SK-N-DZ (cell line): ENCODE data around the gene PTBP1.

Experiments used
- DNase-seq: peaks from one replicate; pipeline ENCODE4 v3.0.0-alpha.2; 2015; ENCODE audit warnings: low spot score

The PTBP1 gene

DNA sequence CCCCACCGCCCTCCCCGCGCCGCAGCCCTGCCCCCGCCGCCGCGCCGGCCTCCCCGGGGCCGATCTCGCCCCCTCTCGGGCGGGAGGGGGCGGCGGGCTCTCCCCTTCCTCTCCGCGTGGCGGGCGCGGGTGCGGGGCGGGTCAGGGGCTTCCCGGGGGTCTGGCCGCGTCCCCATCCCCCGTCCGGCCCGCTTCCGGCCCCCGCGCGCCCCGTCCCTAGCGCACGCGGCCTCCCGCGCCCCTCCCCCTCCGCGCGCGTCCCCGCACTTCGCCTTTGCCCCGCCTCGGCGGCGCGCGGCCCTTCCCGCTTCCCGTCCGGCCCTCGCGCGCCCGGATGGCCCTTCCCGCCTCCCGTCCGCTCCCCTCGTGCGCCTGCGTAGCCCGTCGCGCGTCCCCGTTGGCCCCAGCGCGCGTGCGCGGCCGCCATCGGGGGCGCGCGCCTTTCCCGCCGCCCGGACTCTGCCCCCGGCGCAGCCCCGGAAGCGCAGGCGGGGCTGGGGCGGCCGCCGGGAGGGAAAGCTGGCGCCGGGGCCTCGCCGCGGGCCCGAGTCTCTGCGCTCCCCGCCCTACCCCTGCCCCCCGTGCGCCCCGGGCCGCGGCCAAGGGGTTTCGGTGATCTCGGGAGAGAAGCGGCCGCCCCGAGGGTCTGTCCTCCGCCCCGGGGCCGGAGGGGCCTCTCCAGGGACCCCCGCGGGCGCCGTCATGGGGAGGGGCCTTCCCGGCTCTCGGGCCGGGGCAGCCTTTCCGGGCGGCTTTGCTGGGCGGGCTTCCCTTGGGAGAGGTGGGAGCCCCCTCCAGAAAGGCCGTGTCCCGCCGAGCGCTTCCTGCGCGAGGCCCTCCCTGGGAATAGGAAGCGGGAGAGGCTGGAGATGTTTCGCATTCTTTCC is 519 bp downstream of the PTBP1 start:
- DNase-seq: peak; percentile 86

DNA sequence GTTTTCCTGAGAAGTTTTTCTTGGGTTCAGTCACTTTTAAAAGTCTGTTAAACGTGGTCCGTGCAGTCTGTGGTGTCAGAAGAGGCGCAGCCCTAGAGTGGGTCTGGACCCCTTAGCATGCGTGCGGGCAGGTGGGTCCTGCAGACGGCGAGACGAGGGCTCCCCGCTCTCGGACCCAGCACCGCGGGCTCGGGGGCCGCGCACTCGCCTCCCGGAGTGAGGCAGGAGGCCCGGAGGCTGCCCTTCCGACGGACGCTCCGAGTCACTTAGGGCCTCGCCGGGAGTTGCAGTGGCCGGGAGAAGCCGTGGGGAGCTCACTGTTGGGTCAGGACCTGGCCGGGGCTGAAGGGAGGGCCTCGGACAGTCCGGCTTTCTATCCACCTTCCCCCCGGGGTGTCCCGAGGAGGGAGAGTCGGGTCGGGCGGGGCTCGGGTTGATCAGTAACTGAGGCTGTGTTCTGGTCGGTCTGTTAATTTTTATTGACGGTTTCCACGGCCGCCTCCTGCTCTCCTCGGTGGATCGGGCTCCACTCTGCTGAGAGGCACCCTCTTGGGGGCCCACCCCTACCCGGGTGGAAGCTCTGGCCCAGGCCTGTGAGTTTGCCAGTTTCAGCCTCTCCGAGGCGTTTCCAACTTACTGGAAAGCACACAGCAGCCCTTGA is 1.3 kb downstream of the PTBP1 start:
- no peak for DNase-seq

DNA sequence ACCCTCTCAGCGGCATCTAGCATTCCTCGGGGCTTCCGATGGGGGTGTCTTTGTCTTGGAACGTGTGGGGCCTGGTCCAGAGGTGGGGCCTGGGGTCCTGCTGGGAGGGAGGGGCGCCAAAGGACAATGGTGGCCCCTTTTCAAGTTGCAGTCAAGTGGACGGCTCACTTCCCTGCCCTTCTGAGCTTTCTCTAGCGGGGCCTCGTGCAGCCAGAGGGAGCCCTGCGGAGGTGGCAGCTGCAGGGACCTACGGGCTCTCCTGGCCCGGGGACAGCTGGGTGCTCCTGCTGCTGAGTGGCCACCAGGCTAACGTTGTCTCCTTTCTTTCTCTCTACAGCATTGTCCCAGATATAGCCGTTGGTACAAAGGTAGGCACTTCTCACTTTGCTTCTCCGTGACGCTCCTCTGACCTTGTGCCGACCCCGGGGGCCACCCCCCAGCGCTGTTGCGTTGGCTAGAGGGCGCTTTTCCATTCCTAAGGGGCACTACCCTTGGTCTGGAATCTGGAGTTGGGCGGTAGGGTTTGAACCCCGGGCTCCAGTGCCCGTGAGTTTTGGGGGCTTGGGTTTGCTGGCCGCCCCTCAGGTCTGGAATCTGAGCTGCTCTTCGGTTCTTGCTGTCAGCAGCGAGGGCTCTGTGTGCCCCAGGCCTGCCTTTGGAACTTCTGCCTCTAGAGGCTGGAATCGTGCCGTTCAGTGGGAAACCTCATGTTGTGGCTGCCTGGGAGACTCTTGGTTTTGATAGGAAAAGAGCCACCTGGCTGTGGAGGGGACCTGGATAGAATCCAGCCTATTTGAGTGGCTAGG is 2.0 kb downstream of the PTBP1 start:
- peak; percentile 58 for DNase-seq

DNA sequence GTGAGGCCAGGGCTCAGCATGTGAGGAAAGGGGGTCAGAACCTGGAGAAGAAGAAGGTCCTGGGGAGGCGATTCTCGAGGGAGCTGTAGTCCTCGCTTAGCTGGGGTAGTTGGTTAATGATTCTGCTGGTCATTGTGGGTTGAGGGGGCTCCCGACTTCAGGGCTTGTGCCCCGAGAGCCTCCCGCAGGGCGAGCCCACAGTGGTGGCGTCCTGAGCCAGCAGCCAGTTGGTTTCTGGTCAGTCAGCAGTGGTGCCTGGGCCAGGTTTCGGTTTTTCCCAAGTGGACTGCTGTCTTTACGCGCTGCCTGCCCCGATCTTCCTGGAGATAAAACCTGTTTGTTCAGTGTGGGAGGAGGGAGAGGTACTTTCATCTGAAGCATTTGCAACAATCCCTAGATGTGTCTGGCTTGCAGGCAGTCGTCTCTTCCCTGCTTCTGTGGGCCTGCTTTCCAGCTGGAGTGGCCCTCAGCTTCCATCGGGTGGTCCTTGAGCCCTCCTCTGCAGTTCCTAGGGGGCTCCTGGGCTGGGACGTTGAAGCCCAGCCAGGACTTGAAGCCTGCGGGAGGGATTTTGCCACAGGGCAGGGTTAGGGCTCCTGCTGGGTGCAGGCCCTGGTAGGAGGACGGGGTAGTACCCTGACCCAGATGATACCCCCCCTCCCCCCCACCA is 3.2 kb downstream of the PTBP1 start:
- DNase-seq: no peak

DNA sequence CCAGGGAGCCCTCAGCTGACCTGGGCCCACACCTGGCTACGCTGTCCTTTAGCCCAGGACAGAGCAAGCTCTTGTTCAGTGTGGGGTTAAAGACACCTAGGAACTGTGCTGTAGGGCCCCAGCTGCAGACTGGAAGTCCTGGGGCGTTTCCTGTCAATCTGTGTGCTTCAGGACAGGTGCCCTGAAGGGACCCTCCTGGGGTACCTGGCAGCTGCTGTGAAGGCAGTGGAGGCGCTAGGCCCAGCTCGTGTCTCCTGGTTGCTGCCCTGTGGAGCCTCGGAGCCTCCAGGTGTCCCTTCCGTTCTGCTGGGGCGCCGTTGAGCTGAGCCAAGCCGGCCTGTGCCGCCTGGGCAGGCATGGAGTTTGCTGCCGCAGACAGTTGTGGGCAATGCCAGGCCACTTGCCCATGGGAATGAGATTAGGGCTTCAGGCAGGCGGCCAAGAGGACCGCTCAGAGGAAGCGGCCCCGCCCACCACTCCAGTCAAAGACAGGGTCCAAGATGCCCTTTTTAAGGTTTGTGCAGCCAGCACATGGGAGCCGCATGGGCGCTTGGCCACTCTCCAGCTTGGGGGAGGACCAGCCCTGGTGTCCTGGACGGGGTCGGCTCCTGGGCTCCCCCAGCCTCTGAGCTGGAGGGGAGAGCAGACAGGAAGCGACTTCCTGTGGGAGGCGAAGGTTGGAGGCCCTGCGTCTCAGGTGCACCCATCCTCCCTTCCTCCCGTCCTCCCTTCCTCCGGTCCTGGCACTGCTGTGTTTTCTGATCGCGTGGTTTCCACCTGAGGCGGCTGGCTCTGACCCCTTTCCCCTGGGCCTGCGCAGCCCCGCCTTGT is 4.0 kb downstream of the PTBP1 start:
- no peak for DNase-seq

DNA sequence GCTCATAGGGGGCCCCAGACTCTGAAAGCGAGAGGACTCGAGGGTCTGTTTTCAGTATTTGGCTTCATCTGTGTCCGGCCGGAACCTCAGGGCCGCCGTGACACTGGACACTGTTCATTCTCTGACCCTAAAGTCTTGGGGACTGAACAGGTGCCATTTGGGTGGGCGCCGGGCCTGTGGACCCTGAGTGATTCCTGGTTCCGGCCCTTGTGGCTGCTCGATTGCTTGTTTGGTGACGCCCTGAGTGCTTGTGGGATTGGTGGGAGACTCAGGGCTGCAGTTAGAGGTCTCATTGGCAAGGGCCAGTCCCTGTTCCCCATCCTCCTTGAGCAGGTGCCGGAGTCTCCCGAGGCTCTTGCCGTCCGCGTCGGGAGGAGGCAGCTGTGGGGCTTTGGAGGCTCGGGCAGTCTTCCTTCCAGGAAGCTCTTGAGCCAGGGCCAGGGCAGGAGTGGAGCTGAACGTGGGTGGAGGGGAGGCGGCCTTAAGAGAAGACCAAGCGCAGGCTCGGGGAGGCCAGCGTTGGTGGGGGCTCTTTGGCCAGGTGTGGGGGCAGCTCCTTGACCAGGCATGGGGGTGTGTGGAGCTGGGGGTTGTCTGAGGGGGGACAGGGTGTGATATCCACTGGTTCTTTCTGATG is 4.7 kb downstream of the PTBP1 start:
- no peak for DNase-seq

DNA sequence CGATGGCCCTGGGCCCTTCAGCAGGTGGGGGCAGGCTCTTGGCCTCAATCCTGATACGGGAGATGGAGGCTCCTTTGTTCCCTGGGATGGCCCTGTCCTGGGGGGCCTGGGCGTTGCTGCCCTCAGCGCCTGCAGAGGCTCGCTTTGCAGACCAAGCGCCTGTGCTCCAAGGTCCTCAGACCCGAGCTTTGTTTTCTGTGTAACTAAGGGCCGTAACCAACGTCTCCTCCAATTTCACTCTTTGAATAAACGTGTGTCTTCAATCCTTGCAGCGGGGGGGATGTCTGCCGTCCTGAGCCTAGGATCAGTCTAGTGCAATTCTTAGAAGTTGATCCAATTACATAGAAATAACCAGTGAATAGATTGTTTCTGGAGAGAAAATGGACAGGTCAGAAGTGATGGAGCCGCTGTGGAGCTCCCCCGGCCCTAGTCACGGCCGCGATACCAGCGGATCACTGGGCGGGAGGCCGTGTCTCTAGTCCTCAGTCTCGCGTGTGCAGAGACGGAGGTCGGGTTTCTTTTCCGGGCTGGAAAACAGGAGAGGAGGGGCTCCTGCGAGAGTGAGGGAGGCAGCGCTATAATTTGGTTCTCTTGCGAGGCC is 5.3 kb downstream of the PTBP1 start:
- DNase-seq: no peak

DNA sequence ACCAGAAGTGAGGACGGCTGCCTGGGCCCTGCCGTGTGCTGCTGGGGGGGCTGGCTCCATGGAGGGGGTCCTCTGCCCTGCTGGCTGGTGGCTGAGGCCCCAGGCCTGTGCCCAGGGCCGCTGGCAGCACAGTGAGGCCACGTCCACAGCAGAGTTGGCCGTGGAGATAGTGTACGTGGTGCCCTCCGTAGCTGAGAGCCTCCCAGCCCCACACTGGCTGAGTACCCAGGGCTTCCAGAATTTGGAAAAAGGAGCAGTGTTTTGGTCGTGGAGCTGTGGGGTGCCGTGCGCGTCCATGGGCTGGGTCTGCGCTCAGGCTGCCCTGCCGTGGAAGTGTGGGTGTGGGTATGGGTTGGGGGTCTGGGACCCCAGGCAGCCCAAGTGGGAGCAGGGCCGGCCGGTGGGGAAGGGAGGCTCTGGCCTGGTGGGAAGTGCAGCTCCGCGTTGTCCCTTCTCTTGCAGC is 5.9 kb downstream of the PTBP1 start:
- DNase-seq: no peak

DNA sequence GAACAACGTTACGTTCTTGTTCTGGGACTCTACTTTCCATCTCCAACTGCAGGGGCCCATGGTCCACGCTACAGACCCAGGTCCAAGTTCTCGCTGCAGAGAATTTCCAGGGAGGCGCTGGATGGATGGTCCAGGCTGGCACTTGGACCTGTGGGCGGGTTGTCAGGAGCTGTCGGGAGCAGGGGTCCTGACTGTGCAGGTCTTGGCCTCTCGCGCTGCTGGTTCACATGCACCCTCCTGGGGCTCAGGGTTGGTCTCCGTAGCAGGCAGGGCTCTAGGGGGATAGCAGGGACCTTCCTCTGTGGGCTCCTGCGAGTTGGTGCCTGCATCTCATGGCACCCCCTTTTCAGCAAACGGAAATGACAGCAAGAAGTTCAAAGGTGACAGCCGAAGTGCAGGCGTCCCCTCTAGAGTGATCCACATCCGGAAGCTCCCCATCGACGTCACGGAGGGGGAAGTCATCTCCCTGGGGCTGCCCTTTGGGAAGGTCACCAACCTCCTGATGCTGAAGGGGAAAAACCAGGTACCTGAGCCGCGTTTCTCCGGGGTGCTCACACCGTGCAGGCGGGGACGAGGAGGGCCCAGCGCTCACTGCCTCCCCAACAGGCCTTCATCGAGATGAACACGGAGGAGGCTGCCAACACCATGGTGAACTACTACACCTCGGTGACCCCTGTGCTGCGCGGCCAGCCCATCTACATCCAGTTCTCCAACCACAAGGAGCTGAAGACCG is 6.6 kb downstream of the PTBP1 start:
- DNase-seq: no peak

DNA sequence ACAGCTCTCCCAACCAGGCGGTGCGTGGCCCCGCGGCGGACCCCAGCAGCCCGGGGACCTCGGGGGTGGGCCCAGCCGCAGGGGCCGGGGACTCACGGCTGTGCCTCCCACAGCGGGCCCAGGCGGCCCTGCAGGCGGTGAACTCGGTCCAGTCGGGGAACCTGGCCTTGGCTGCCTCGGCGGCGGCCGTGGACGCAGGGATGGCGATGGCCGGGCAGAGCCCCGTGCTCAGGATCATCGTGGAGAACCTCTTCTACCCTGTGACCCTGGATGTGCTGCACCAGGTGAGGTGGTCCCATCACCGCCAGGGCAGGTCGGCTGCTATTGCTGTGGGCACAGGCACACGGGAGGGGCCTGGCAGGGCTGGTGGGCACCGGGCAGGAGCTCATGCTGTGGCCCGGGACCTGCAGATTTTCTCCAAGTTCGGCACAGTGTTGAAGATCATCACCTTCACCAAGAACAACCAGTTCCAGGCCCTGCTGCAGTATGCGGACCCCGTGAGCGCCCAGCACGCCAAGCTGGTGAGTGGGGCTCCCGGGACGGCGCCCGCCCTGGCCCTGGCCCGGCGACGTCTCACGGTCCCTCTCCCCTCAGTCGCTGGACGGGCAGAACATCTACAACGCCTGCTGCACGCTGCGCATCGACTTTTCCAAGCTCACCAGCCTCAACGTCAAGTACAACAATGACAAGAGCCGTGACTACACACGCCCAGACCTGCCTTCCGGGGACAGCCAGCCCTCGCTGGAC is 7.3 kb downstream of the PTBP1 start:
- DNase-seq: no peak

DNA sequence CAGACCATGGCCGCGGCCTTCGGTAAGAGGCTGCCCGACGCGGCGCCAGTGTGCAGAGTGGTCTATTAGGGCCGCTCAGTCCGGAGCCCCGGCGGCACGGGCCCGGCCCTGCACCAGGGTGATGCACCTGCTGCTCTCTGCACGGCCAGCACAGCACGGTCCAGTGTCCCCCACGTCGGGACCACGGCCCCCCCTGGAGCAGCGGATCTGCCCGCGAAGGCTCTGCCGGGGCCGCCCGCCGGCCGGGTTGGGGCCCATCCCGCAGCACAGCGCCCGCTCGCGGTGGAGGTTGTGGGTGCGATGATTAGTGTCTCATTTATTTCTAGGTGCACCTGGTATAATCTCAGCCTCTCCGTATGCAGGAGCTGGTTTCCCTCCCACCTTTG is 7.9 kb downstream of the PTBP1 start:
- no peak for DNase-seq

DNA sequence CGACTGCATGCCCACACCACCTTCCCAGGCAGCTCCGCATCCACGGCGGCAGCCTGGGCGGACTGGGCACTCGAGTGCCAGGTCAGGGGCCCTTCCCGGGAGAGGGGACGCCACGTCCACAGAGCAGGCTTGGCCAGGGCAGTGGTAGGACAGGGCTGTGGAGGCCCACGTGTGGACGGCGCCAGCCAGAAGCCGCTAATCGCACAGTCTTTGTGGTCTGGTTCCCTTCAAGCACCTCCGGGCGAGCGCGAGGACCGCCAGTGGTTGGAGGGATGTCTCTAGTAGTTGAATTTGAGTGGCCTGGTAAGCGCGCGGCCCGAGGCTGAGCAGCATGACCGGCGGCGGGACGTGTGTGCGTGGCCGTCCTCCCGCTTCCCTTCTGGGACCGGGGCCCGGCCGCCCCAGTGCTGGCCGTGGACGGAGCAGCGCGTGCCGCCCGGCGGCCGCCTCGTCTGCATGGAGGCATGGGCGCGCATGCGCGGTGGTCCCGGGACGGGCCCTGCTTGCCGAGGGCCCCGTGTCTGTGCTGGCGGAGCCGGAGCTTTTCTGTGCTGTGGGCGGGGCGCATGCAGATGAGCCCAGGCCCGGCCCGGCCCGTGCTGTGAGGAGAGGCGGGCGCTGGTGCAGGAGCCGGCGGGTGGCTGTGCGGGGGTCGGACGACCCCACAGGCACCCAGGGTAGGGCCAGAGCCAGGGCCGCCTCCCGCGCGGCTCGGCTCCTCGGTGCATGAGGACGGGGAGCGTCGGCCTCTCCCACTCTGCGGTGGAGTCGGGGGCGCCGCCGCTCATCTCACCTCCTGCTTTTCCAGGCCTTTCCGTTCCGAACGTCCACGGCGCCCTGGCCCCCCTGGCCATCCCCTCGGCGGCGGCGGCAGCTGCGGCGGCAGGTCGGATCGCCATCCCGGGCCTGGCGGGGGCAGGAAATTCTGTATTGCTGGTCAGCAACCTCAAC is 8.6 kb downstream of the PTBP1 start:
- no peak for DNase-seq

DNA sequence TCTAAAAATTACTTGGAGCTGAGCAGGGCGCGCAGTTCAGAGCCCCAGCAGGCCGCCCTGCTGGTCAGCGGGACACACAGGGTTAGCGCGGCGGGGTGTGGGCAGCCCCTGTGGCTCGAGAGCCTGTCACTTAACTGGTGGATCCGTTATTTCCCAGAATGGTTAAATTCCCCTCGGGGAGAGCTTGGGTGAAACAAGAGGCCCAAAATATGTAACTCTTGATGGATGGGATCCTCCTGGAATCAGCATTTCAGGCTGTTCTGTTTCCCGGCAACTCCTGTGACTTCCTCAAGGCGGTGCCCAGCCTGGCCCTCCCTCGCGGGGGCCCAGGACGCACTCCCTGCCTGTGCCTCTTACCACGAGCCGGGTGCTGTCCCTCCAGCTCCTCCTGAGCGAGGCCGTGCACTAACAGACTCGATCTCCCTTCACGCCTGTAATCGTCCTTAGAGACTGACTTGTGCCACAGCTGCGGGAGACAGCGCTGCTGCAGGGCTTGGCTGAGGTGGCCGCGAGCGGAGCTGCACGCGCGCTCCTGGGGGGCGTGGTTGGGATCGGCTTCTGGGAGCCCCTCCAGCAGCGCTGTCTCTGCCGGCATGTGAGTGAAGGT is 9.7 kb downstream of the PTBP1 start:
- DNase-seq: no peak

DNA sequence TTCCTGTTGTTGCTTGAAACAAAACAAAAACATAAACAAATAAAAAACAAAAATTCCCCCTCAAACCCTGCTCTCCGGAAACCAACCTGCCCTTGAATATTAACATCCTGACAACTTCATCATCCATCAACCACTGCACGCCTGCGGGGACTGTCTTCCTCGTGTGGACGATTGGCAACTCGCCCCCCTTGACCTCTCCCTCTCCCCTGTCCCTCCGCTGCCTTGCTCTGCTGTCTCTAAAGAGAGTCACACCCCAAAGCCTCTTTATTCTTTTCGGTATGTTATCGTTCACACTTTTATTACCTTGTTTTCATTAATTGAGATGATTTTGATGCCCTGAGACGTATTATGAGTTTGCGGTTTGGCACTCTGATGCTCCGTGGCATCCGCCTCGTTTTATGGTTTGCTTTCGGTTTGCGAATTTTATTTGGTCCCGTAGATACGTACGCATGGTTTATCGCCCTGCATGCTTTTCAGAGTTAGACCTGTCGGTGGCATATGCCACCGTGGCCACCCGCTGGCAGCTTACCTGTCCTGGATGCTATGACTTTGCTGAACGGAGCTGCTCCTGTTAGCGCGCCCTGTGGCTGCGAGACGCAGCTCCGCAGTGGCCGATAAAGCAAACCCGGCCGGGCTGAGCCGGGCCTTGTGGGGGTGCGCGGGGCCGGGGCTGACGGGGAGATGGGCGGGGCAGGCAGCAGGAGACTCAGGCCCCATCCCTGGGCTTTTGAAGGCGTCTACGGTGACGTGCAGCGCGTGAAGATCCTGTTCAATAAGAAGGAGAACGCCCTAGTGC is 10.6 kb downstream of the PTBP1 start:
- no peak for DNase-seq

DNA sequence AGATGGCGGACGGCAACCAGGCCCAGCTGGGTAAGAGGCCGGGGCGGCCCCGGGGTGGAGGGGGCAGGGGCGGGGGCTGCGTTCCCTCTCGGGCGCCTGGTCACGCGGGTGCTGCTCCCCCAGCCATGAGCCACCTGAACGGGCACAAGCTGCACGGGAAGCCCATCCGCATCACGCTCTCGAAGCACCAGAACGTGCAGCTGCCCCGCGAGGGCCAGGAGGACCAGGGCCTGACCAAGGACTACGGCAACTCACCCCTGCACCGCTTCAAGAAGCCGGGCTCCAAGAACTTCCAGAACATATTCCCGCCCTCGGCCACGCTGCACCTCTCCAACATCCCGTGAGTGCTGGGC is 11.1 kb downstream of the PTBP1 start:
- DNase-seq: no peak
